ENCODE results near the gene RAB3IL1. TPM values are rescaled to one million over a fixed set of nuclear protein-coding genes. Genes with fewer than 3 reads are reported as not detected.

Gene RAB3IL1
- total RNA-seq, 2 donors from 2014 or later, result 17.3 to 21.8 TPM

GRCh38 chr11:61908730-61909316 lies 8.5 kb downstream of the RAB3IL1 start:
- DNase-seq (peak; percentile 66), ATAC-seq (peak; percentile 33 to 36)
- intact Hi-C loops (cut with DNase I), result no loop called here

- intact Hi-C loops (cut with DNase I), result no loop called here
- peak; percentile 10 for DNase-seq
These were observed 9.3 kb downstream of the RAB3IL1 start for GRCh38 chr11:61907871-61908729.

GRCh38 chr11:61907282-61907681 lies 10.1 kb downstream of the RAB3IL1 start:
- intact Hi-C loops (cut with DNase I), result no loop called here
- no peak for ATAC-seq
- DNase-seq, result no peak

More at GRCh38 chr11:61907871-61908729, 9.3 kb downstream of the RAB3IL1 start:
- ATAC-seq, result no peak

- intact Hi-C loops (cut with DNase I), result no loop called here
- no peak for ATAC-seq
- DNase-seq, result no peak
These were observed 10.8 kb downstream of the RAB3IL1 start for GRCh38 chr11:61906522-61906909.

- ATAC-seq, result no peak
- no peak for DNase-seq
- intact Hi-C loops (cut with DNase I), result no loop called here
These were observed 11.4 kb downstream of the RAB3IL1 start for GRCh38 chr11:61905801-61906521.

GRCh38 chr11:61905067-61905696 lies 12.2 kb downstream of the RAB3IL1 start:
- no peak for ATAC-seq
- intact Hi-C loops (cut with DNase I), result no loop called here

GRCh38 chr11:61904539-61905048 lies 12.8 kb downstream of the RAB3IL1 start:
- no peak for DNase-seq
- intact Hi-C loops (cut with DNase I), result no loop called here
- ATAC-seq, result peak; percentile 69 to 73

More at GRCh38 chr11:61905067-61905696, 12.2 kb downstream of the RAB3IL1 start:
- no peak for DNase-seq

GRCh38 chr11:61903845-61904244 lies 13.5 kb downstream of the RAB3IL1 start:
- DNase-seq (no peak), ATAC-seq (no peak)
- intact Hi-C loops (cut with DNase I), result no loop called here

GRCh38 chr11:61902313-61902712 lies 15.1 kb downstream of the RAB3IL1 start:
- intact Hi-C loops (cut with DNase I), result no loop called here
- DNase-seq, result no peak
- no peak for ATAC-seq

GRCh38 chr11:61901397-61901796 lies 16.0 kb downstream of the RAB3IL1 start:
- ATAC-seq (no peak), DNase-seq (no peak)
- intact Hi-C loops (cut with DNase I), result no loop called here

GRCh38 chr11:61900251-61900650 lies 17.1 kb downstream of the RAB3IL1 start:
- ATAC-seq, result no peak
- intact Hi-C loops (cut with DNase I), result no loop called here

GRCh38 chr11:61899146-61899841 lies 18.1 kb downstream of the RAB3IL1 start:
- ATAC-seq (peak; percentile 83 to 85), DNase-seq (peak; percentile 82)
- intact Hi-C loops (cut with DNase I), result loop anchor here (2.0 to 5.0 kb wide), 6 partner anchors 48 to 208 kb away; no protein-coding TSS in a partner anchor

More at GRCh38 chr11:61900251-61900650, 17.1 kb downstream of the RAB3IL1 start:
- DNase-seq, result no peak

- ATAC-seq (peak in 1 of 2 donors; percentile 2), DNase-seq (no peak)
- intact Hi-C loops (cut with DNase I), result loop anchor here (2.0 to 5.0 kb wide), 6 partner anchors 49 to 209 kb away; no protein-coding TSS in a partner anchor
These were observed 19.2 kb downstream of the RAB3IL1 start for GRCh38 chr11:61898247-61898582.

GRCh38 chr11:61897387-61898246 lies 19.7 kb downstream of the RAB3IL1 start:
- intact Hi-C loops (cut with DNase I), result loop anchor here (2.0 to 5.0 kb wide), 6 partner anchors 49 to 210 kb away; no protein-coding TSS in a partner anchor
- DNase-seq, result peak; percentile 78
- ATAC-seq, result peak; percentile 63 to 64

GRCh38 chr11:61896665-61897386 lies 20.5 kb downstream of the RAB3IL1 start:
- ATAC-seq (no peak), DNase-seq (no peak)
- intact Hi-C loops (cut with DNase I), result loop anchor here (5.0 kb wide), 4 partner anchors 50 to 210 kb away; no protein-coding TSS in a partner anchor

GRCh38 chr11:61895718-61896059 lies 21.7 kb downstream of the RAB3IL1 start:
- no peak for DNase-seq
- intact Hi-C loops (cut with DNase I), result loop anchor here (5.0 kb wide), 4 partner anchors 52 to 212 kb away; no protein-coding TSS in a partner anchor
- no peak for ATAC-seq
